ENCODE results near the gene MON2.

The MON2 gene

DNA sequence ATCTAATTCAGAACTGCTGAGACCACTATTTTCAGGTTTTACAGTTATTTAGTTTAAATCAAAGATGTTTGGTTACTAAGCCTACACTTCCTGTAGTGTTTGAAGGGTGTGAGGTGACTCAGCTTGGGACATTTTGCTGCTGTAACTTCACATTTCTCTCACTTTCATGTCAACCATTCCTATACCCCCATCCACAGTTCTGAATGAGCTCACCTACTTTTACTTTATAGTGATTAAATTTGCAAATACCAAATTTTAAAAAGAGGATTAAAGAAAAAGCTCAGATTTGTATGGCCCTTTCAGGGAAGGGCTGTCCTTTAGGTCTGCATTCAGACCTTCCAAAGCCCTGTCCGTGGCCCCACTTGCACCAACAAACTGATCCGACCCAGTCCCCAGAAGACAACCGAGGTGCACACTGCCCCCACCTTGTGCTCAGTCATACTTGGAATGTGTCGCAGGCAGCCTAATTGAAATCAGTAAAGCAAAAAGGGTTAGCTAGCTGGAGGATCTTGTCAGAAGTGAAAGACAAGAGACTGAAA, 174.4 kb downstream of the MON2 start:
- Histone ChIP-seq H3K4me3 (no peak overlapping the region), H3K36me3 (no peaks in the 10 kb centered on the region), H3K4me1 (peaks cover 9% of the 10 kb centered on the region; the same call in 1 of the 2 replicates), H4K20me1 (no peaks in the 10 kb centered on the region), H3K9me3 (no peaks in the 10 kb centered on the region), H3K27me3 (no peaks in the 10 kb centered on the region), H3K4me2 (no peak overlapping the region), H3K27ac (no peak overlapping the region), H3K9ac (no peak overlapping the region)
- TF ChIP-seq Cebpa-rat (IDR thresholded peaks at IDR 0.05): no peak

DNA sequence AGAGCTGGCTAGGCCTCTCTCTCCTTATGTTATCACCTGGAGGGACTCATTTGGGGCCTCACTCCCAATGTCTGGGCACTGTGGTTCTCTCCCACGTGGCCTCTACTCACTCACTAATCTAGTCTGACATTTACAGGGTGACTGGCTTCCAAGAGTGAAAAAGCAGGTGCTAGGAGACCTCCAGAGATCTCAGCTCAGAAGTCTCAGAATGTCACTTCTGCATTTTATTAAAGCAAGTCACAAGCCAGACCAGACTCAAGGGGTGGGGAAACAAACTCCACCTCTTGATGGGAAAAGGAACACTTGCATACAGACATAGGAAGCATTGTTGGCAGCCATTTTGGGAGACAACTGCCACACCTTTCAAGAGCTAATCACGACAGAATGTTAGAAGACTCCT, 175.9 kb downstream of the MON2 start:
- no peaks in the 10 kb centered on the region for H3K27me3 ChIP-seq
- no peak overlapping the region for H3K9ac ChIP-seq
- peaks cover 11% of the 10 kb centered on the region; the same call in 1 of the 2 replicates for H3K4me1 ChIP-seq
- H3K9me3 ChIP-seq: no peaks in the 10 kb centered on the region
- no peaks in the 10 kb centered on the region for H3K36me3 ChIP-seq
- no peak overlapping the region for H3K27ac ChIP-seq
- no peak overlapping the region for H3K4me3 ChIP-seq
- H4K20me1 ChIP-seq: no peaks in the 10 kb centered on the region
- TF ChIP-seq Cebpa-rat (IDR thresholded peaks at IDR 0.05): no peak
- H3K4me2 ChIP-seq: no peak overlapping the region

DNA sequence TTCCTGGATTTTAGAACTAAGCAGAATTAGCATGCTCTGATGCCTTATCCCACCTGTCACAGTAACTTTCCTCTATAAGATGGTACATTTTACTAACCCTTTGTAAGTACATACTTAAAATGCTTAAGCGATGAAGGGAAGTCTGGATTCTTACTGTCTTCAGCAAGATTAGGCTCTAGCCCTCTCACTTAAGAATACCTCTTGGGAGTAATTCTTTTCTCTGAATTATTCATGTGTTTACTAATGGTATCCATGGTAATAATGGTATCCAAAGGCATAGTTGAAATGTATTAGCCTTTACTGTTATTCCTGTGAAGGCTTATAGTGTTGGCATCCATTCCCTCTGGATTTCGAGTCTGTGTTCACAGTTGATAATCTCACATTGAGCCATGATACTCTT, 176.9 kb downstream of the MON2 start:
- Histone ChIP-seq H3K36me3 (no peaks in the 10 kb centered on the region), H3K27ac (no peak overlapping the region)
- TF ChIP-seq Cebpa-rat (IDR thresholded peaks at IDR 0.05): no peak

DNA sequence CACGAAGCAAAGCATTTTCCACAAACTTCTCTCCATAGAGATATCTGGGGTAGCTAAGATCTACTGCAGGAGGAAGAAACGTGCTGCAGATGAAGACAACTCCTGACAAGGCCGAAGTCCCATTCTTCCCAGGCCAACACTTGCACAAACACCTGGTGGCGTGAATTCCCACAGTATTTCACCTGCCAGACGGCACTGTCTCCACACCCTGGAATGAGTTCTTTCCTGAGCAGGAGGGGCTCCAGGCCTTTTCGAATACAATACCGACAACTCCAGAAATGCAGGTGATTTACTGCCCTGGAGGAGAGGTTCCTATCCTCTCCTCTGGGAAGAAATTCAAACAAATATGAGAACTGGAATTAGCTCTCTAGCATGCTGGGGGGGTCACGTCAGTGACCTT, 179.9 kb downstream of the MON2 start:
- Histone ChIP-seq H3K27ac (no peak overlapping the region), H3K4me2 (no peak overlapping the region), H3K9ac (no peak overlapping the region), H3K27me3 (no peaks in the 10 kb centered on the region), H3K4me1 (peaks cover 11% of the 10 kb centered on the region; the same call in 1 of the 2 replicates), H3K36me3 (no peaks in the 10 kb centered on the region), H4K20me1 (no peaks in the 10 kb centered on the region), H3K4me3 (no peak overlapping the region), H3K9me3 (no peaks in the 10 kb centered on the region)
- TF ChIP-seq Cebpa-rat (IDR thresholded peaks at IDR 0.05): no peak

More for the DNA sequence above, 176.9 kb downstream of the MON2 start:
- Histone ChIP-seq H3K4me1 (peaks cover 11% of the 10 kb centered on the region; the same call in 1 of the 2 replicates), H3K4me2 (no peak overlapping the region), H3K27me3 (no peaks in the 10 kb centered on the region), H3K9me3 (no peaks in the 10 kb centered on the region), H4K20me1 (no peaks in the 10 kb centered on the region), H3K4me3 (no peak overlapping the region), H3K9ac (no peak overlapping the region)

DNA sequence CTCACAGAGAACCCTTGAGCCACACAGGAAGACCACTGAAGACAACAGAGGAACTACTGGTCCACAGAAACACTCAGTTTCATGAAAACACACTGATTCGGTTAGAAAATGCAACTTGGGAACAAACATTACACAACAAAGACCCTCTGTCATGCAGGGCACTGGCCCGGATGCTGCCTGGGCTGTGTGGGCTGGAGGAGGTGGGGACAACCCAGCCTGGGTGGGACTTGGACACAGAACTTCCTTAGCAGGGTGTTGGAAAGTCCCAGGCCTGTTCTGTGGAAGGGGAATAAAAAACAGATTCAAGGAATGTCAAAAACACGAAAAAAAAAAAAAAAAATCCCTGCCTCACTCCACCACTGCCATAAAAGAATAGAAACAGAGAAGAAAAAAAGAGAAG, 181.0 kb downstream of the MON2 start:
- no peaks in the 10 kb centered on the region for H3K9me3 ChIP-seq
- H3K4me1 ChIP-seq: peaks cover 11% of the 10 kb centered on the region; the same call in 1 of the 2 replicates
- H3K4me3 ChIP-seq: no peak overlapping the region
- H3K27ac ChIP-seq: no peak overlapping the region
- no peak for TF ChIP-seq Cebpa-rat (IDR thresholded peaks at IDR 0.05)
- no peak overlapping the region for H3K4me2 ChIP-seq
- H4K20me1 ChIP-seq: no peaks in the 10 kb centered on the region
- no peaks in the 10 kb centered on the region for H3K36me3 ChIP-seq
- no peak overlapping the region for H3K9ac ChIP-seq
- no peaks in the 10 kb centered on the region for H3K27me3 ChIP-seq

DNA sequence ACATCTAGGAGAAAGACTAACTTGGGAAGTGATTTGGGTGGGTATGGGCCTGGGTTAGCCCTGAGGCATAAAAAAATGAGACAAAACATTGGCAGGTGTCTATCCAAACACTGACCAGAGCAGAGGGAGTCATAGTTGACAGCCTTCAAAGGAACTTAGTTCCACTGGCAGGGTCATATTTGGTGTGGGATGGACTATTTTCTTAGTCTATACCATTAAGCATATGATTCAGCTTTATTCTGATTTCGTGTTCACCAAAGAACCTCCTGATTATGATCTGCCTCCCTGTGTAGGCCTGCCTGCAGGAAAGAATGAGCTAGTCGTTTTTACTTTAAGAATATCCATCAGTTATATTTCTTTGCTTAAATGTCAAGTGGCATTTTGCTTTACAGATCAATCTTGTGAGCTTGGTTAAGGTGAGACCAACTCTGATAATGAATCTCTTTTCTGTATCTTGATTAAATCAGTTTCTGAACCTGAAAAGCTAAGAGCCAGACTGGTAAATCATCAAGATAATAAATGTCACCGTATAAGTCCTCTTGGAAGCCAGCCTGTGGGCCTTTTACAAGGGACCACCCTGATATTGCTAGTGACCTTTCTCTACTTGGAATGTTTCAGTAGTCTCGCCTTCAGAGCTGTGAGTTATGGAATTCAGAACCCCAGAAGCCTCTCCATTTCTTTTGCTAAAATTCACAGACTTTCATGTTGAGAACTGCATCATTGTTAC, 182.9 kb downstream of the MON2 start:
- Histone ChIP-seq H4K20me1 (no peaks in the 10 kb centered on the region), H3K36me3 (no peaks in the 10 kb centered on the region), H3K9ac (no peak overlapping the region), H3K4me1 (peaks cover 16% of the 10 kb centered on the region; the same call in 1 of the 2 replicates), H3K9me3 (no peaks in the 10 kb centered on the region), H3K4me3 (no peak overlapping the region), H3K27me3 (no peaks in the 10 kb centered on the region), H3K27ac (no peak overlapping the region), H3K4me2 (no peak overlapping the region)
- no peak for TF ChIP-seq Cebpa-rat (IDR thresholded peaks at IDR 0.05)
